H4 (cell line): ENCODE results near the gene HOXA3. TPM values are rescaled to one million over a fixed set of nuclear protein-coding genes. Genes with fewer than 3 reads are reported as not detected.

ENCODE experiments used
- total RNA-seq: library from RNA; depleted of rRNA; stranded (reverse); fragments of >200 nt; shearing (Covaris generic); gene quantifications from 2 replicates; pipeline ENCODE4 v1.2.3, GENCODE V29; 2014; rRNA removed

The HOXA3 gene
- total RNA-seq, 1 experiment from 2014 or later: 5.5 TPM

Other genes with a start within 250 kb of the HOXA3 start
- gene HOXA1, start 56.6 kb downstream of the HOXA3 start, total RNA-seq: 1.2 and 3.0 TPM in 2 replicates
- gene HOXA2, start 49.9 kb downstream of the HOXA3 start, total RNA-seq: 1.2 TPM in 1 of 2 replicates, not detected in the other
- gene HOXA4, start 21.8 kb downstream of the HOXA3 start, total RNA-seq: 0.88 and 1.2 TPM in 2 replicates
- 3.6 and 8.0 TPM in 2 replicates for gene HOXA5, start 8.9 kb downstream of the HOXA3 start, total RNA-seq
- gene HOXA6, start 4.8 kb downstream of the HOXA3 start, total RNA-seq: 0.64 and 0.70 TPM in 2 replicates
- gene HOXA7, start 4.1 kb upstream of the HOXA3 start, total RNA-seq: 2.0 and 2.2 TPM in 2 replicates
- 0.17 and 0.18 TPM in 2 replicates for gene HOXA9, start 13.0 kb upstream of the HOXA3 start, total RNA-seq
- 2.0 and 6.1 TPM in 2 replicates for gene HOXA10, start 21.7 kb upstream of the HOXA3 start, total RNA-seq
- 0.27 and 0.52 TPM in 2 replicates for gene HOXA11, start 32.6 kb upstream of the HOXA3 start, total RNA-seq
- 5.9 and 7.4 TPM in 2 replicates for gene HOXA13, start 47.5 kb upstream of the HOXA3 start, total RNA-seq
- not detected in 2 replicates for gene EVX1, start 90.2 kb upstream of the HOXA3 start, total RNA-seq